Measurements from ENCODE around the gene CNTNAP2. TPM values are rescaled to one million over a fixed set of nuclear protein-coding genes. Genes with fewer than 3 reads are reported as not detected.
"Not testable (repeated sequence)": the region's sequence is repeated elsewhere in the genome, so short reads cannot be mapped to it uniquely, and the experiment has no call there.

The CNTNAP2 gene
- polyA plus RNA-seq, 1 experiment: not detected

- no peak for DNase-seq (ENCODE audit: low read depth)
- H3K36me3 ChIP-seq (ENCODE audit: control insufficient read depth, insufficient read depth, low read length): no peaks in the 10 kb centered on the region
- CTCF ChIA-PET: no interaction called here
- no peaks in the 10 kb centered on the region for H3K27me3 ChIP-seq (ENCODE audit: control insufficient read depth, insufficient read depth, low read length)
- no peak overlapping the region for H3K4me3 ChIP-seq (ENCODE audit: low read depth, low read length)
- POLR2A ChIA-PET: no interaction called here
- TF ChIP-seq CTCF (IDR thresholded peaks at IDR 0.05; ENCODE audit: insufficient read depth, low read depth, low read length): no peak
Measured at GRCh38 chr7:147731311-147731710, 1614.7 kb downstream of the CNTNAP2 start.

- DNase-seq (ENCODE audit: low read depth); CTCF ChIA-PET; H3K4me3 ChIP-seq (ENCODE audit: low read depth, low read length); POLR2A ChIA-PET; H3K36me3 ChIP-seq (ENCODE audit: control insufficient read depth, insufficient read depth, low read length); H3K27me3 ChIP-seq (ENCODE audit: control insufficient read depth, insufficient read depth, low read length): not testable (repeated sequence)
Measured at GRCh38 chr7:147737559-147738214, 1621.1 kb downstream of the CNTNAP2 start.

- no peak for DNase-seq (ENCODE audit: low read depth)
- Histone ChIP-seq H3K27me3 (ENCODE audit: control insufficient read depth, insufficient read depth, low read length) (no peaks in the 10 kb centered on the region), H3K36me3 (ENCODE audit: control insufficient read depth, insufficient read depth, low read length) (no peaks in the 10 kb centered on the region), H3K4me3 (ENCODE audit: low read depth, low read length) (no peak overlapping the region)
- no peak for TF ChIP-seq CTCF (IDR thresholded peaks at IDR 0.05; ENCODE audit: insufficient read depth, low read depth, low read length)
- ChIA-PET POLR2A (no interaction called here), CTCF (no interaction called here)
Measured at GRCh38 chr7:147742301-147742700, 1625.7 kb downstream of the CNTNAP2 start.

GRCh38 chr7:147756300-147756699 is 1639.7 kb downstream of the CNTNAP2 start:
- DNase-seq (ENCODE audit: low read depth): no peak
- ChIA-PET POLR2A (no interaction called here), CTCF (no interaction called here)
- Histone ChIP-seq H3K4me3 (ENCODE audit: low read depth, low read length) (no peak overlapping the region), H3K27me3 (ENCODE audit: control insufficient read depth, insufficient read depth, low read length) (no peaks in the 10 kb centered on the region), H3K36me3 (ENCODE audit: control insufficient read depth, insufficient read depth, low read length) (no peaks in the 10 kb centered on the region)
- TF ChIP-seq CTCF (IDR thresholded peaks at IDR 0.05; ENCODE audit: insufficient read depth, low read depth, low read length): no peak

- no peak for TF ChIP-seq CTCF (IDR thresholded peaks at IDR 0.05; ENCODE audit: insufficient read depth, low read depth, low read length)
- ChIA-PET POLR2A (no interaction called here), CTCF (no interaction called here)
- no peaks in the 10 kb centered on the region for H3K36me3 ChIP-seq (ENCODE audit: control insufficient read depth, insufficient read depth, low read length)
- H3K4me3 ChIP-seq (ENCODE audit: low read depth, low read length): no peak overlapping the region
- no peak for DNase-seq (ENCODE audit: low read depth)
- no peaks in the 10 kb centered on the region for H3K27me3 ChIP-seq (ENCODE audit: control insufficient read depth, insufficient read depth, low read length)
Measured at GRCh38 chr7:147759327-147759943, 1642.8 kb downstream of the CNTNAP2 start.

- no peak overlapping the region for H3K4me3 ChIP-seq (ENCODE audit: low read depth, low read length)
- no peaks in the 10 kb centered on the region for H3K27me3 ChIP-seq (ENCODE audit: control insufficient read depth, insufficient read depth, low read length)
- DNase-seq (ENCODE audit: low read depth): no peak
- no peaks in the 10 kb centered on the region for H3K36me3 ChIP-seq (ENCODE audit: control insufficient read depth, insufficient read depth, low read length)
- CTCF ChIA-PET: no interaction called here
- TF ChIP-seq CTCF (IDR thresholded peaks at IDR 0.05; ENCODE audit: insufficient read depth, low read depth, low read length): no peak
- POLR2A ChIA-PET: no interaction called here
Measured at GRCh38 chr7:147765301-147765700, 1648.7 kb downstream of the CNTNAP2 start.

Data from BJ (cell line).